ENCODE data around the gene ATP8A2.

The ATP8A2 gene

GRCh38 chr13:25633093-25633492 is 261.3 kb downstream of the ATP8A2 start:
- no peak for DNase-seq

DNA sequence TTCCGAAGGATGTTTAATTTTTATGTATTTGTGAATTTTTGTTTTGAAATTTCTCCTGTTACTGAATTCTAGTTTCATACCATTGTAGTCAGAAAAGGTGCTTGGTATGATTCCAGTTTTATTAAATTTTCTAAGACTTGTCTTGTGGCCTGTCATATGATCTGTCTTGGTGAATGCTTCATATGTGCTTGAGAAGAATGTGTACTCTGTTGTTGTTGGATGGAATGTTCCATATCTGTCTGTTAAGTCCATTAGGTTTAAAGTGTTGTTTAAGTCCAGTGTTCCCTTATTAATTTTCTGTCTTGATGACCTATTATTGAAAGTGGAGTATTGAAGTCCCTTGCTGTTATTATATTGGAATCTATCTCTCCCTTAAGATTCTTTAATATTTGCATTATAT is 273.9 kb downstream of the ATP8A2 start:
- DNase-seq = no peak

GRCh38 chr13:25649001-25649633 is 277.3 kb downstream of the ATP8A2 start:
- DNase-seq = no peak

- DNase-seq = no peak
These were observed 281.0 kb downstream of the ATP8A2 start for GRCh38 chr13:25652764-25653163.

DNA sequence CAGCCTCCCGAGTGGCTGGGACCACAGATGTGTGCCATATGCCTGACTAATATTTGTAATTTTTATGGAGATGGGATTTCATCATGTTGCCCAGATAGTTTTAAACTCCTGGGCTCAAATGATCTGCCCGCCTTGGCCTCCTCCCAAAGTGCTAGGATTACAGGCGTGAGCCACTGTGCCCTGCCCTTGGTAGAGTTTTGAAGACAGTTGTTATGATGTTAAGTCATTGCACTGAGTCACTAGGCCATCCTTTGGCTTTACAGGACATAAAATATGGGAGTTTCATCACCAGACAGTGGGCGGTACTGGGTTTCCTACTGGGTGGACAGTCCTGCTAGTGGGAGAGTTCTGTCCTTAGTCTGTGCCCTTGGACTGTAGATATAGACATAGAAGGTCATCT is 282.5 kb downstream of the ATP8A2 start:
- DNase-seq = no peak

GRCh38 chr13:25657157-25657556 is 285.4 kb downstream of the ATP8A2 start:
- DNase-seq = no peak

DNA sequence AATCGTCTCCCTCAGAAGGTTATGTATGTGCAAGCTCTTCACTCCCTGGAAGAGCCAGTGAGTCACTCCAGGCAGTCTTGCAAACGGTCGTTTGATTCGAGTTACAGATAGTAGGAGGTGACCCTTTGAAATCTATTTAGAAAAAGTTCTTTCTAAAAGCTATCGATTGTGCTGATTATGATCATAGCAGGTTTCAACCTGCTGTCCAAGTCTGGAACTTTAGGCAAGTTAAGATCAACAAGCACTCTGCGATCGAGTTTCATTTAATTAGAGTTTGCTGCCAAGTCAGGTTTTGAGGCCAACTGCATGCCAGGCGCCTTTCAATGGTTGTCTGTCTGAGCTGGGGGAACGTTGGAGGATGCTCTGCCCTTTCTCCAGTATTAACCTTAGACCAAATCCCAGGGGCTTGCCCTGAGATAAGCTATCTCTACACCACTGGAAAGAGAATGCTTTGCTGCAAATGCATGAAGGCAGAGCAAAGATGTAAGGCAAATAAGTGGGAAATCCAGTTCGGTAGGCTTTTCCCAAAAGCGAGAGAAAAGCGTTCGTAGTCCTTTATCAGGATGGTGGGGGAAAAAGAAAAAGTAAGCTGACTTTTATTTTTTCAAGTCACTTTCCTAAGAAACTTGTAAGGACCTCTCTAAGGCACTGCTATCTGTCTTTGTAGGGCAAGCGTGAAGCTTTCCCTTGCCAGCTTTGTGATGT is 287.5 kb downstream of the ATP8A2 start:
- DNase-seq = no peak

DNA sequence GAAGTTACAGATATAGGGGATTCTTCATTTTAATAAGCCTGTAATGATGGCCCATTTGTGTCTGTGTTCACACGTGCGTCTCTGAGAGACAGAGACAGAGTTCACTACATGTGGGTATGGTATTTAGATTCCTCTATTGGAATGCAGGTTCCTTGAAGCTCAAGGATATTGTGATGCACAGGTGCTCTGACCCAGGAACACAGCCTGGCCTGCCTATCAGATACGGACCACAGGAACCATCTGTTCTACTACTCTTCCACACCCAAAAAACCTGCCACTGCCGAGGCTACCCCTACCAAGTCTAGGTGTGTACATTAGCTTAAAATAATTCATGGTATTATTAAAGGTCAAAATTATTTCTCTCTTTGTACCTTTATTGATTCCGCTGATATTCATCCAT is 289.2 kb downstream of the ATP8A2 start:
- DNase-seq = no peak

DNA sequence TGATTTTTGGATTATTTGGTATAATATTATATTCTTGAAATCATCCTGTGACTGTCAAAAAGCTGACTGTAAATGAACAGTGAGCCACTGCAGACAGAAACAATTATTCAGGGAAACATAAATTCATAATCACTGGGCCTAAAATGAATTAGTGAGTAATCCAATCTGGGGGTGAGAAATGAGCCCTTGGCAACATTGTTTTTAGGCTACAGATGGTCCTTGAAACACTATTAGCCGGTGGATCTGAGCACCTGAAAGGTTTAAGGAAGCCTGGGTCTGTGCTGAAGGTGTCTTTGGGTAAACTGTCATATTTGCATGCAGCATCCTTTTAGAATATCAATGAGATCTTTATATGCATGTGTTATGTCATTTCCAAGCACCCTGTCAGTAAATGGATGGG is 290.7 kb downstream of the ATP8A2 start:
- no peak for DNase-seq

DNA sequence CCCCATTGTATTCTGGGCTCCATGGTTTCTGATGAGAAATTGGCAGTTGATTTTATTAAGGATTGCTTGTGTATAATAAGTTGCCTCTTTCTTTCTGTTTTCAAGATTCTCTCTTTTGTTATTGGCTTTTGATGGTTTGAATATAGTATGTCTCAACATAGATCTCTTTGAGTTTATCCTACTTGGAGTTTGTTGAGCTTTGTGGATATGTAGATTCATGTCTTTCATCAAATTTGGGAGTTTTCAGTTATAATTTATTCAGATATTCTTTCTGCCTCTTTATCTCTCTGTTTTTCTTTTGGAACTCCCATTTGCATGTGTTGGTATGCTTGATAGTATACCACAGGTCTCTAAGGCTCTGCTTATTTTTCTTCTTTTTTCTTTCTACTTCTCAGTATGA is 296.6 kb downstream of the ATP8A2 start:
- no peak for DNase-seq

DNA sequence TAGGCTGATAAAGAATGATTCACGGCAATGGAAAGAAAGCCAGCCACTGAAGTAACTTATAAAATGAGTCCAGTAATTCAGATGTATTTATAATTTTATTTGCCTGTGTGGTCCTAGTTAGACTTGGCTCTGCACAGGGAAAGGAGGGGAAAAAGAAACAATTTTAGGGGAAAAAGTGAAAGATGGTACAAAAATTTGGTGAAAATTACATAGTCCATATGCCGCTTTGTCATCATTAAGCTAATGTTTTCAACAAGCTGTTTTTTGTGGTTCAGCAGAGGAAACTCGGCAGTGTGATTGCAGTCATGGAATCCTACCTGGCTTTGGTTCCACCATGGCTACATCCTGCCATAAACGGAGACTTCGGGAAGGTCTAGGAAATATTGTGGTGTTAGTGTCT is 301.9 kb downstream of the ATP8A2 start:
- DNase-seq = no peak

GRCh38 chr13:25674371-25674770 is 302.6 kb downstream of the ATP8A2 start:
- no peak for DNase-seq

DNA sequence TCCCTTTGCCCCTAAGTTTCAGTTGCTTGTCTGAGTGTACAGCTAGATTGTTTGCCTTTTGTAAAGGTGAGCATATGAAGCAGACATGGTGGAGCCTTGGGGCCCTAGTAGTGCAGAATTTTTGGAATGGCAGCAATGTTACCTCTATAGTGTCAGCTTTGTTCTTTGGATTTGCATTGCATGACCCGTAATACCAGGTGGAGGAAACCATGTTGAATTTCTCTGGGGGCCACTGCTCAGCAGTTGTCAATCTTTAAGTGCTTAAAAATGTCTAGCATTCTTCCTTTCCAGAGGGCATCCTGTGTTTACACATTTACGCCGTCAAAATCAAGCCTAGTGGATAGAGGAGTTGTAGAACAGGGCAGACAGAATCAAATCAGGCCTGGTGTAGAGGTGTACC is 303.3 kb downstream of the ATP8A2 start:
- no peak for DNase-seq

DNA sequence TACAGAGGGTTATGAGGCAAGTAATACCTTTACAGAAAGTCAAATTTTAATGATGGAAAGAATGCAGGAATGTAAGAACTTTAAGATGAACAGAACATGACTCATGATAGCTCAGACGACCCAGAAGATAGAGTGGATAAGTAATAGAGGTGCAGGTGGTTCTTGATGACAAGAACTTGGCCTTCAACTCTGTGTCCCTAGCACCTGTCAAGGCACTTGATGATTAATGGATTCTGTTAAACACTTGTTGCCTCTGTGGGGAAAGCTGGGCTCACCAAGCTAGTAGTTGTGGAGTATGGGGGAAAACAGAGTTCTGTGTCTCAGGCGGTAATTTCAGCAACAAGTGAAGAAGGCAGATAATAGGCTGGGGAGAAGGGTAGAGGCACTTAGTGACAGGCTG is 306.2 kb downstream of the ATP8A2 start:
- DNase-seq = no peak

DNA sequence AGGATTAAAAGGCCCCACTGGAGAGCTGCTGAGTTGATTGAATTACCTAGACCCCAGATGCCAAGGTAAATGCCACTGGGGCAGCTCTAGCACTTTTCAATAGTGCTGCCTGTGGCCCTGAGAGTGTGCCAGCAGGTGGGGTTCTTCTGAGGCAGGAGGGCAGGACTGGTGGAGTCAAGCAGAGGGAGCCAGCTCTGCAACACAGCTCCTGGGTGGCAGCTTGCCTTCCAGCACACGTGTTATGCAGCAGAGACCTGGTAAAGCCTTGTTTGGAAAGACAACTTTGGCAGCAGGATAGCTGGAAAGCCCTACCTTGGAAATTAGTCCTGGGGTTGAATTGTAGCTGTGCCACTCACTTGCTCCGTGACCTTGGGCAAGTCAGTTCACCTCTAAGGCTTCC is 306.6 kb downstream of the ATP8A2 start:
- no peak for DNase-seq

- no peak for DNase-seq
These were observed 307.4 kb downstream of the ATP8A2 start for GRCh38 chr13:25679159-25679558.

- no peak for DNase-seq
These were observed 308.2 kb downstream of the ATP8A2 start for GRCh38 chr13:25679936-25680335.

- no peak for DNase-seq
These were observed 310.5 kb downstream of the ATP8A2 start for GRCh38 chr13:25682276-25682675.

- no peak for DNase-seq
These were observed 311.3 kb downstream of the ATP8A2 start for GRCh38 chr13:25683056-25683455.

GRCh38 chr13:25683662-25684370 is 312.0 kb downstream of the ATP8A2 start:
- no peak for DNase-seq

DNA sequence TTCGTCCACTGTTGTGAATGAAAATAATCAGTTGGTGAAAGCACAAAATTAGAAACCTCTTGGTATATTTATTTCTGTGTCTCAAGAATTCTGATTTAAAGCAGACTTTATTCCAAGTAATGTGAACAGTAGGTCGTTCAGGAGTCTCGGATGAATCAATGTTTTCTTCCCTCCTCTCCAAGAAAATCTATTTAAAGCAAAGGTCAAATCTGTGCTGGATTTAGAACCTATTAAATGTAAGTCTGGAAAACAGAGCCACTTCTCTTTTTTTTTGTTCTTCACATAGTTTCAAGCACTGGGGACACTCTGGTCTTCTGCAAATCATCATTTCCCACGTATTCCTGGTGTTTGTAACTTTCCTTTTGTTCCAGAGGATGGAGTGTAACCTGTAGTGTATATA is 312.7 kb downstream of the ATP8A2 start:
- no peak for DNase-seq

DNA sequence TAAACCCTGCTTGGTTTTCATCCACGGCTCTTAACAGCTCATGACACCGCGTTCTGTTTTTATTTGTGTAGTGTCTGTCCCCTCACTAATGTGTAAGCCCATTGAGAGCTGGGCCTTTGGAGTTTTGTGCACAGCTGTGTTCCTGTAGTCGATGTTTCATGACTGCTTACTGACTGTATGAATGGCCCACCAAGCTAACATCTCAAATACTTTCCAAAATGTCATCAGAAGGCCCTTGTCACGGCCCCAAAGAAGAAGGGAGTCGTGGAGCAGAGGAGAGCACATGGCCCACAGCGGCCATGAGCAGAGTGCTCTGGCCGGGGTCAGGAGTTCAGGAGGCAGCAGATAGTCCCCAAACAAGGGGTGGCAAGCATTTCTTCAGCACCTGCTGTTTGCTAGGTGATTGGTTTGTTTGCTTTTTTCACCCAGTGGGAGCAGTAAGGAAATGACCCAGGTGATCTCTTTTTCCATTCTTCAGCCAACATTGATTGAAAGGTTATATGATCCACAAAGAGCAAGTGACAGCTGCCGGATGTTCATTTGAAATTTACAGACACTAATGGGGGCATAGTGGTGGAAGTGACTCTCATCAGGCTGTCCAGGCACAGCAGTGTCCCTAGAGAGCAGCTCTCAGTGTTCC is 315.2 kb downstream of the ATP8A2 start:
- DNase-seq = no peak

GRCh38 chr13:25687471-25688225 is 315.9 kb downstream of the ATP8A2 start:
- DNase-seq = no peak

Measured in CD4-positive, alpha-beta T cell treated with Interferon alpha-2 for 1 hour (primary cell).